Activated CD8-positive, alpha-beta memory T cell treated with anti-CD3 and anti-CD28 coated beads, Interleukin-2, amount 50 U/mL, for 48 hours (primary cell): Measurements from ENCODE around the gene DLGAP4.
"Not testable (repeated sequence)": the region's sequence is repeated elsewhere in the genome, so short reads cannot be mapped to it uniquely, and the experiment has no call there.

Experiments used
- DNase-seq: peaks from one replicate; pipeline ENCODE4 v3.0.0-alpha.2; 2020

The DLGAP4 gene

DNA sequence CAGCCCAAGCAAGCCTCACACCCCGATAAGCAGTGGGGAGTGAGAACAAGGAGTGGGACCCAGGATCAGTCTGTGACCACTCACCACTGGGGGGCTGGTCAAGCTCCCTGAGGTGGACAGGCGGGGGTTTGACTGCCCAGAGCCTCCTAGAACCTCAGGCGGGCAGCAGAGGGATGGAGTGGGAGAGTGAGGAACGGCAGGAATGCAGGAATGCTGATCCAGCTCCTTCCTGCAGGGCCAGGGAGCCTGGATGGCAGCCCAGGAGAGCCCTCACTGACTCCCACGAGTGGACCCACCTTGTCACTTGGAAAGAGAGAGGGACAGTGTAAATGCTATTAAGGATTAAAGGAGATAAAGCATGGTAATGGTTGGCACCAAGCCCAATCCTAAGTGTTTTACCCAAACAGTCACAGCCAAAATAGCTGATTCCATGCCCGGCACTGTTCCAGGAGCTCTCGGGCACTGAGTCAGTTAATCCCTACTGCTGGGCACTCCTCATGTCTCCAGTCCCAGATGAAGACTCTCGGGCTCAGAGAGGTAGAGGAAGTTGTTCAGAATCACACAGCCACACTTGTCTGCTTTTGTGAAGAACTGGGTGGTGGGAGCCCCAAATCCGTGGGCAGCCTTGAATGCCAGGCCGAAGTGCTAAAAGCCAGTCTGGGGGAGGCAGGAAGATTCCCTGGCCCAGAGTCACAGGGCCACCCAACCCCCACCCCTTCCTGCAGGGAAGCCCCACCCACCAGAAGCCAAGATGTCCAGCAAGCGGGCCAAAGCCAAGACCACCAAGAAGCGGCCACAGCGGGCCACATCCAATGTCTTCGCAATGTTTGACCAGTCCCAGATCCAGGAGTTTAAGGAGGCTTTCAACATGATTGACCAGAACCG is 238.2 kb downstream of the DLGAP4 start:
- no peak for DNase-seq

DNA sequence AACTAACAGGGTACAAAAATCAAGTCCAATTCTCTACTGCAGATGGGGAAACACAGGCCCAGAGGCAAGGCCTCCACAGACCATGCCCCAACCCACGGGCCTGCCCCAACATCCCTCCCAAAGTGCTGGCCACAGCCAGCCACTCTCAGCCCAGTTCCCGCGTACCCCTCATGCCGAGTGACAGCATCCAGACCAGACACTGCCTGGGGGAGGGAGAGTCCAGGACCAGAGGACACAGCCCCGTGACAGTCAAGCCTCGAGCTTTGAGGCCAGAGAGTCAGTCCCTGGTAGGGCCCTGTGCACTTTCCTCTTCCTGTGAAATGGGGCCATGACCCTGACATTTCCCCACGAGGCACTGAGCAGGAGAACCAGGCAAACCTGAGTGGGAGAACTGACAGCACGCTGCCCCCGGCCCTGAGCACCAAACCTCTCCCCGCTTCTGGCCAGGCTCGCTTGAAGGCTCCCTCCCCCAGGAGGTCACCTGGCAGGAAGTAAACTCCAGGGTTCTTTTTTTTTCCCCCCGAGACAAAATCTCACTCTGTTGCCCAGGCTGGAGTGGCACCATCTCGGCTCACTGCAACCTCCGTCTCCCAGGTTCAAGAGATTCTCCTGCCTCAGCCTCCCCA is 240.1 kb downstream of the DLGAP4 start:
- no peak for DNase-seq

DNA sequence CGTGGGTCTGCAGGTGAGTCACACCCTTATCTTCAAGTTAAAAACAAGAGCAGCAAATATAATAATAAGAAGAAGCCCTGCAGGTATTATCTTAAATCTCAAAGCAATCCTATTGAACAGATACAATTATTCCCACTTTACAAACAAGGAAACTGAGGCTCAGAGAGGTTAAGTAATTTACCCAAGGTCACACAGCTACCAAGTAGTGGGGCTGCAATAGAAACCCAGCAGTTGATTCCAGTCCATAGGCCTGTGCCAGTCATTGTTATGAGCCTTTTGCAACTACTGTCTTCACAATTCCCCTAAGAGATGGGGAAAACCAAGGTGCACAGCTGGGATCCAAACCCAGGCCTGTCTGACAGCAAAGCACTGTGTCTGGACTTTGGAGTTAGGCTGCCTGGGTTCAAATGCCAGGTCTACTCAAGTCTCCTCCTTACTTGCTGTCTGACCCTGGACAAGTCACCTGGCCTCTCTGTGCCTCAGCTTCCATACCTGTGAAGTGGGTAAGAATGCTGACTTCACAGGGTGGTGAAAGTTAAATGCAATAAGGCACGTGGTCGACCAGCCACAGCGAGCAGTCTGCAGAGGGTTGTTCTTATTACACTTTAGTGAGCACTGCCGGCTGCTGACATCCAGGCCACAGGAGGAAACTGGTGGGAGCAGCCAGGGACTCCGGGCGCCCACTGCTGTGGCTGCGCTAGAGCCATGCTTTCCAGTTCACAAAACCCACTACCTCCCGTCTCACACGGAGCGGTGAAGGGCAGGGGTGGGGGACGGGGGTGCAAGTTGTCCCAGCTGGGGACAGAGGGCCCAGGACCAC is 241.3 kb downstream of the DLGAP4 start:
- DNase-seq: no peak

DNA sequence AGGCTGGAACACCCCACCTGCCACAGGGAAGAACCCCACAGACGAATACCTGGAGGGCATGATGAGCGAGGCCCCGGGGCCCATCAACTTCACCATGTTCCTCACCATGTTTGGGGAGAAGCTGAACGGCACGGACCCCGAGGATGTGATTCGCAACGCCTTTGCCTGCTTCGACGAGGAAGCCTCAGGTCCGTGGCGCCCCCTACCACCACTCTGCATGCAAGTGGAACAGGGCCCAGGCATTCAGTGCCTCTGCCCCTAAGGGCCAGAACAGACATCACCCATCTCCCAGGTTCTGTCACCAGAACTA is 241.8 kb downstream of the DLGAP4 start:
- no peak for DNase-seq

DNA sequence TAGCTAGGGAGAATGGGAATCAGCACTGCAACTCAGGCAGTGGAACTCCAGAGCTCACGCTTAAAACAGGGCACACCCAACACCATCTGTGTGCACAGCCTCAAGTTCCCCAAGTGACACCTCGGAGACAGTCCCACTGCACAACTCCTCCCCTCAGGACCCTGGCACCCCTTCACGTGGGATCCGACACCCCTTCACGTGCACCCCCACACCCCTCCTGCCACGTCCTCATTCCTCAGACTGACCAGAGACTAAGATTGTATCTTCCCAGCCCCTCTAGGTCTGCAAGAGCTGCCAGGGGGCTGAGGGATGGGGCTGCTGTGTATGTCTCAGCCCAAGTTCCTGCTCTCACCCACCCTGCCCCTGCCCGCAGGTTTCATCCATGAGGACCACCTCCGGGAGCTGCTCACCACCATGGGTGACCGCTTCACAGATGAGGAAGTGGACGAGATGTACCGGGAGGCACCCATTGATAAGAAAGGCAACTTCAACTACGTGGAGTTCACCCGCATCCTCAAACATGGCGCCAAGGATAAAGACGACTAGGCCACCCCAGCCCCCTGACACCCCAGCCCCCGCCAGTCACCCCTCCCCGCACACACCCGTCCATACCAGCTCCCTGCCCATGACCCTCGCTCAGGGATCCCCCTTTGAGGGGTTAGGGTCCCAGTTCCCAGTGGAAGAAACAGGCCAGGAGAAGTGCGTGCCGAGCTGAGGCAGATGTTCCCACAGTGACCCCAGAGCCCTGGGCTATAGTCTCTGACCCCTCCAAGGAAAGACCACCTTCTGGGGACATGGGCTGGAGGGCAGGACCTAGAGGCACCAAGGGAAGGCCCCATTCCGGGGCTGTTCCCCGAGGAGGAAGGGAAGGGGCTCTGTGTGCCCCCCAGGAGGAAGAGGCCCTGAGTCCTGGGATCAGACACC is 242.8 kb downstream of the DLGAP4 start:
- no peak for DNase-seq

DNA sequence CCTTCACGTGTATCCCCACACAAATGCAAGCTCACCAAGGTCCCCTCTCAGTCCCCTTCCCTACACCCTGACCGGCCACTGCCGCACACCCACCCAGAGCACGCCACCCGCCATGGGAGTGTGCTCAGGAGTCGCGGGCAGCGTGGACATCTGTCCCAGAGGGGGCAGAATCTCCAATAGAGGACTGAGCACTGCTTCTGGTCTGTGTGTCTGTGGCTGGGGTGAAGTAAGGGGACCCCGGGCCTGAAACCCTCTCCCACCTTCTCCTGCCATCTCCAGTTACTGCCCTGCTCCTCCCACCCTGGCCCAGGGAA is 243.4 kb downstream of the DLGAP4 start:
- DNase-seq: no peak

DNA sequence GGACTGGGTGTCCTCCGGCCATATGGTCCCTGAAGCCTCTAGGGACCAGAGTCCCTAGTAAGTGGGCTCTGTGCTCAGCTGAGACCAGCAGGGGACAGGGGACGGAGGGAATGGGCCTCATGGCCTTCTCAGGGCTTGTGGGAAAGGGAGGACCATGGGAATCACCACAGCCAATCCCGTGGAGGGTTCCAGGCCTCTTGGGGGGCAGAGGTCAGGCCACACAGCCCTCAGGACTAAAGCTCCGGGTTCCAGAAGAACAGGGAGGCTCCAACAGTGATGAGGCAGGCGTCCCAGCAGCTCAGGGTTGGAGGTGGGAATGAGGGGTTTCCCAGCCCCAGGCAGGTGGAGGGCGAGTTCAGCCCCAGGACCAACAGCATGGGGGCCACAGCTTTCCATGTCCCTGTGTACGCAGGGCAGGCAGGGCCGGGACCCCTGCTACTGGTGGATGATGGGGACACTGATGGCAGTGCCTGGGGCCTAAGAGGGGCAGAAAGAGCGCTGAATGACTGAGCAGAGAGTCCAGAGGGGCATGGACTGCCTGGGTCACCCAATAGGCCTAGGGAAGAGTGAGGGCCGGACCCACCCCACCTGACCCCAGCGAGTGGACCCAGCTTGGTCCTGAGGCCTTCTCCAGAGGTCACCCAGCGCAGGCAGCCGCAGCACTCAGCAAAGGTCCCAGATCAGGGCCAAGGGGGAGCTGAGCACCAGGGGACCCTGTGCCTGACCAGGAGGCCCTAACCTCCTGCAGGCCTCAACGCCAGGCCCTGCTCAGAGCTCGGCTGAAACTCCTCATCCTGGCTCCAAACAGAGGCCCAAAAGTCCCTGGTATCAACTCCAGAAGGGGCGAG is 244.0 kb downstream of the DLGAP4 start:
- no peak for DNase-seq

DNA sequence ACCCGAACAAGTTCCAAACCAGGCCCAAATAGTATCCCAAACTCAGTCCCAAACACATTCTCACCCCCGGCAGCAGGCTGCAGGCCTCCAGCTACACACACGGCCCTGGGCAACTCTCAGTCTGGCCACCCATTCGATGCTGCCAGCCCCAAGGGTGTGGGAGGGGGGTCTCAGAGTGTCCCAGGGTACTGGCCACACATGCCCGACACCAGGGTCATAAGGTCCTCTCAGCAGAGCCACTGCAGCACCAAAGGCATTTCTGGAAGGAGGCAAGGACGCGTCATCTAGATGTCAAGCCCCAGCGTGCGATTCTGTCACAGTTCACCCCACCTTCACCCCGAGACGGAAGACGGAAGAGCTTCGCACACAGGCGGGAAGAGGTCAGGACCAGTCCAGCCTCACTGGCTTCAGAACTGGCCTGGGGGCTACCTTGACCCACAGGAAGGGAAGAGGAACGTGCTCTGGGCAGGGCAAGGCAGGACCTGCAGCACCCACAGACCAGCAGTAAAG is 244.7 kb downstream of the DLGAP4 start:
- no peak for DNase-seq

DNA sequence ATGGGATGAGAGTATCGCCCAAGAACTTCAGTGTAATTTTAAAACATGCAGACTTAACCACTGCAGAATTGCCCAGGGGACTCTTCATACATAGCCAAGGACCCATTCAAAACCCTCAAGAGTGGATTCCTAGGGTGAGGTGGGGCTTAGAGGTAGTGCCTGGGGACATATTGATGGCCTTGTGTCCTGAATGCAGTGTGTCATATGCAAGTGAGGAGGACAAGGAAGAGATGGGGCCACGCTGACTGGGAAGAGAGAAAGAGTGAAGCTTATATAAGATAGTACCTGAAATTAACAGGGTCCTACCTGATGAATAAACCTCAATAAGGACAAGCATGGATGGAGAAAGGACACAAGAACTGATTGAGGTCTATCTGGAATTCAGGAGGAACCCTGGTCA is 249.1 kb downstream of the DLGAP4 start:
- DNase-seq: no peak

DNA sequence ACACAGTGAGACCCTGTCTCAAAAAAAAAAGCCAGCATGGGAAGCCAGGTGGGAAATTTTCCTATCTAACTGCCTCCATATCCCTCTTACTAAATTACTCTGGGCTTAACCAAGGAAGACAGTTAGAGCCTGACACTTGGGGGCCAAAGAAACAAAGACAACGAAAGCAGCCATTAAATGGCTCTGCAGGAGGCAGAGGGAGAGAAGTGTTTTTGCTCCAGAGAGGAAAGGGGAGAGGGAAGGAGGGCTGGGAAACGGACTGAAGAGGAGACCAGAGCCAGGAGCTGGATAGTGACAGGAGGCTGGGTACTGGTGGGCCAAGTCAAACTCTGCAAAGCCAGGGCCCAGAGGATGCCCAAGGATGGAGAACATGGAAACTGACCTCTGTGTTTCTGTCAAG is 256.6 kb downstream of the DLGAP4 start:
- DNase-seq: no peak

DNA sequence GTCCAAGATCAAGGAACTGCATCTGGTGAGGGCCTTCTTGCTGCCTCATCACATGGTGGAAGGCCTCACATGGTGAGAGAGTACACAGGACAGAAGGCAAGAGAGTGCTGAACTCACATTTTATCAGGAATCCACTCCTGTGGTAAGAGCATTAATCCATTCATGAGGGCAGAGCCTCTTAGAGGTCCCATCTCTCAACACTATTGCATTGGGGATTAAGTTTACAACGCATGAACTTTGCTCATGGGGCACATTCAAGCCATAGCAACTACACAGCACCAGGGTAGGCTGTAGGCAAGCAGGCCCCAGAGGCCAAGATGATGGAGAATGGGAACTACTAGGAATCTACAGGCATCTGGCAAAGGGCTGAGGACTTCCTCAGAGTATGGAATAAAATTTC is 257.2 kb downstream of the DLGAP4 start:
- DNase-seq: no peak

DNA sequence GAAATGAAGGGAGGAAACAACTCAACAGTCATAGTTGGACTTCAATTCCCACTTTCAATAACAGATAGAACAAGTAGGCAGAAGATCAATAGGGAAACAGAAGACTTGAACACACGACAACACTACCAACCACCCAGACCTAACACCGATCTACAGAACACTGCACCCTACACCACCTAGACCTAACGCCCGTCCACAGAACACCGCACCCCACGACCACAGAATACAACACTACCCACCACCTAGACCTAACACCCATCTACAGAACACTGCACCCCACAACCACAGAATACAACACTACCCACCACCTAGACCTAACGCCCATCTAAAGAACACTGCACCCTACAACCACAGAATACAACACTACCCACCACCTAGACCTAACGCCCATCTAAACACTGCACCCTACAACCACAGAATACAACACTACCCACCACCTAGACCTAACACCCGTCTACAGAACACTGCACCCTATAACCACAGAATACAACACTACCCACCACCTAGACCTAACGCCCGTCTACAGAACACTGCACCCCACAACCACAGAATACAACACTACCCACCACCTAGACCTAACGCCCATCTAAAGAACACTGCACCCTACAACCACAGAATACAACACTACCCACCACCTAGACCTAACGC is 258.1 kb downstream of the DLGAP4 start:
- not testable (repeated sequence) for DNase-seq

DNA sequence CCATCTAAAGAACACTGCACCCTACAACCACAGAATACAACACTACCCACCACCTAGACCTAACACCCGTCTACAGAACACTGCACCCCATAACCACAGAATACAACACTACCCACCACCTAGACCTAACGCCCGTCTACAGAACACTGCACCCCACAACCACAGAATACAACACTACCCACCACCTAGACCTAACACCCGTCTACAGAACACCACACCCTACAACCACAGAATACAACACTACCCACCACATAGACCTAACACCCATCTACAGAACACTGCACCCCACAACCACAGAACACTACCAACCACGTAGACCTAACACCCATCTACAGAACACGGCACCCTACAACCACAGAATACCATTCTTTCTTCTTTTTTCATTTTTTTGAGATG is 258.6 kb downstream of the DLGAP4 start:
- not testable (repeated sequence) for DNase-seq

DNA sequence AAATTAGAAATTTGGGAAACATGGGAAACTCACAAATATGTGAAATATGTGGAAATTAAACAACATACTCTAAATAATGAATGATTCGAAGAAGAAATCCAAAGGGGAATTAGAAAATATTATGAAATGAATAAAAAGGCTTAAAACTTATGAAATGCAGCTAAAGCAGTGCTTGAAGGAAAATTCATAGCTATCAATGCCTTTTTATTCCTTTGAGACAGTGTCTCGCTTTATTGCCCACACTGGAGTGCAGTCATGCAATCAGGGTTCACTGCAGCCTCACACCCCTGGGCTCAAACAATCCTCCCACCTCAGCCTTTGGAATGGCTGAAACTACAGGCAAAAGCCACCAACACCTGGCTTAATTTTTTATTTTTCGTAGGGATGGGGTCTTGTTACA is 259.4 kb downstream of the DLGAP4 start:
- DNase-seq: no peak

DNA sequence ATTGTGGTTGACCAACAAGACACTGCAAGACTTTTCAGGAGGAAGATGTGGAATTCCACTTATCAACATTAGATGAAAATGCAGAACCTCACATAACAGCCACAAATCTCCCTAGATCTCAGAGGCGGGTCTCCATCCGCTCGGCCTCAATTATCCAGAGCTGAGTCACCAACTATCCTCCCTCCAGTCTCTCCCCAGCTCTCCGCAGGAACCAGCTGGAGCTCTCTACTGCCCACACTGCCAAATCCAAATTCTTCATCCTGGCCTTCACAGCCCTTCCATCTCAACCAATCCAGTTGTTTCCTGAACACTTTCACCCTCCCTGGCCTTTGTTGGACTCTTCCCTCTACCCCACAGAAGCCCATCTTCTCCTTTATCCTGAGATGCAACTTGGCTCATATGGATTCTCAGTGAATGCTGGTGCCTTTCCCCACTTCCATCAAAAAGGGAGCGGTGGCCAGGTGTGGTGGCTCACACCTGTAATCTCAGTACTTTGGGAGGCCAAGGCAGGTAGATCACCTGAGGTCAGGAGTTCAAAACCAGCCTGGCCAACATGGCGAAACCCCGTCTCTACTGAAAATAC is 263.8 kb downstream of the DLGAP4 start:
- DNase-seq: no peak

DNA sequence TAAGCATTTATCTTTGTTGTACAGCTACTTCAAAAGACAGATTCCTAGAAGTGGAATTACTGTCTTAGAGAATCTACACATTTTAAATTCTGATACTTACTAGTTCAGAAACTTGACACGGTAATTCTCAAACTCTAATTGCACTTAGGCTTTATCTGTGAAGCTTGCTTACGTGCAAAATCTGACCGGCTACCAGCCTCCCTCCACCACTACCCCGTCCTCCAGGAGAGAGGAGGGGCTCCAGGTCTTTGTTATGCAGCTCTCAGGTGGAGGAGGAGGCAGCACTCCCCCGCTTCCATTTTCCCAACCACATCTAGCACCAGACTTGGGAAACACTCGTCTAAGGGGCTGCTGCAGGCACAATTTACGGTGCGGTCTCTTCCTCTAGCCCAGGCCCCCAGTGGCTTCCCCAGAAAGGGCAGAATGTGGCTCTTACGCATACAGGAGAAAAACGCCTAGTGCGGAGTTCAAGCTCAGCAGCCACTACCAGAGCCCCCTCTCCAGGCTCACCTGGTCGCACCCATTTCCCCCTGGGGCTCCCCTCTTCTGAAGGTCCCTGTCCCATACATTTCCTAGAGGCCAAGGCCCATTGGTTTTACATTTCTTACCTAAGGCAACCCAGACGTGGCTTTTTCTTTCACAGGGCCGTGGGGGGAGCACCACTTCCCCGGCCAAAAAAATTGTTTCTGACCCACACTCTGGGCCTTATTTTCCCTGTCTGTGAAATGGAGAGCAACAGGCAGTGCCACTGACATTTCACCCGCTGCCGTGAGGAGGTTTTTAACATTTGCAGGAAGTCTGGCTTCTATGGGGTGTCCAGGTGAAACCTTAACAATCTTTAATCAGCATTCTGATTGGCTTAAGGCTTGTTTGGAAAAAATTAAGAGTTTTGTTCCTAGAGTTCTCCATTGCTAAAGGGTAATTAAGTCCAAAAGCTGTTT is 265.7 kb downstream of the DLGAP4 start:
- no peak for DNase-seq

DNA sequence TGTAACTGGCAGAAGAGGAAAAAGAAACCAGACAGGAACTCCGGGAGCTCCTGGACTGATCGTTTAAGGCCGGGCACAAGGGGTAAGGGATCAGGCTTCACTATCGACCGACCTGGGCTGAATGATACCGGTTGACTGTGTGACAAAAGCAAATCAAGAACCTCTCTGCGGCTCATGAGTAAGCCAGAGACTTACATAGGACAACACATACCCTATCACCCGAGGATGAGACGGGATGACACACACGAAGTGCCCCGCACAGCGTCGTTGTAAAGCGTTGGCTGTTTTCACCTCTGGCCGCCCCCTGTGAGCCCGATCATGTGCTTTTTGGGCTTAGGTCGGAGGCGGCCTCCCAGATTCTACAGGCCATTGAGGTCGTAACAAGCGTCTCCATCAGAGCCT is 266.6 kb downstream of the DLGAP4 start:
- peak; percentile 87 for DNase-seq

DNA sequence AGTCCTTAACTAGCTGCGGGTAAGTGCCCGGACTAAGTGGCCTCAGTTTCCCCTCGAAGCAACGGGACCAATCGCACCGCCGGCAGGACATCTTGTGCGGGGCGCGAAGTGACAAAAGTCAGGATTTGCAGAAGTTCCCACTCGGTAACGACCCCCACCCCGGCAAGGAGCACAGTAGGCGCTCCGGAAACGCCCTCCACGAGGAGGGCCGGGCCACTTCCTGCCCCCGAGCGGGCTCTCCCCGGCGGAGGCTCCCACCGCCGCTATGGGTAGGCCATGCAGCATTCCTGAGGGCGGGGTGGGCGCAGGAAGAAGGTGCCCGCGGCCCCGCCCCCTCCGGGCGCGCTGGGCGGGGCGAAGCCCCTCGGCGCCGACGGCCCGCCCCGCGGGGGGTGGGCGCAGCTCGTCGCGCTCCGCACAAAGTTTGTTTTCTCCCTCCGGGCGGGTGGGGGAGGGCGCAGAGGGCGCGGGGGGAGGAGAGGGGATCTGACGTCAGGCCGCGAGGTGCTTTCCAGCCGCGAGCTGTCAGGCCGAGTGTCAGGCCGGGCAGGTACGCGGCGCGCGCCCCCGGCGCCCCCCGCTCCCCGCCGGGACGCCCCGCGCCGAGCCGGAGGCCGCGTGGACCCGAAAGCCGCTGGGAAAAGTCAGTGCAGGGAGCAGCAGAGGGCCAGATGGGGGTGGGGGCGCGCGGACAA is 267.1 kb downstream of the DLGAP4 start, which contains the start of gene TGIF2:
TGIF2 (plus strand) TSS at position 495 of the 695 bp plus-strand sequence. CDS start 5,178 bp downstream, outside the sequence.
- DNase-seq: peak; percentile 95
